Measurements from ENCODE around the gene RHOBTB3.

Gene RHOBTB3

DNA sequence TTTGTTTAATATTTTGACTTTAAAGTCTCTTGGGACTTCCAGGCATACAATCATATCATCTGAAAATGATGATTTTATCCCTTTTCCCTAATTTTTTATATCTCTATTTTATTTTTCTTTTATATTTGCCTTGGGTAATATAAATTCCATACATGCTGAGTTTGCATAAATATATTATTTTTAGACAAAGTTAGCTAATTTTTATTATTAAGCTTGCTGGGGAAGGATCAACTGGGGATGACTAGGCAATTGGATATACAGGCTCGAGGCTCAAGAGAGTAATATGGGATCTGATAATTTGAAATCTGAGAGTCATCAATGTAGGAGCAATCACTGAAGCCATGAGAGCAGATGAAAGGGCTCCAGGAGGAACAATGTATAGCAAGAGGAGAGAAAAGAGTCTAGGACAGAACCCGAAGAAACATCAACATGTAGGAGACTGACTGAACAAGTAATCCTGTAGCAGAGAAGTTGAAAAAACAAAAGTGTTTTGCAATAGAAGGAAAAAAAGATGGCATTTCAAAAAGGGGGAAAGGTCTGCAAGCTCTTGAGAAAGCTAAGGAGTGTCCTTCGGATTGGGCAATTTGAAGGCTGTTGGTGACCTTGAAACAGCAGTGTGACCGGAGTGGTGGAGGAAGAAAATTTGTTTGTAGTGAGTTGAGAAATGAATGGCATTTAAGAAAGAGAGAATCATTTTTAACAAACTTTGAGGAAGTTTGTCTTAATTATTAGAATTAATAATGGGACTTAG is 17.0 kb upstream of the RHOBTB3 start:
- no peak for DNase-seq

DNA sequence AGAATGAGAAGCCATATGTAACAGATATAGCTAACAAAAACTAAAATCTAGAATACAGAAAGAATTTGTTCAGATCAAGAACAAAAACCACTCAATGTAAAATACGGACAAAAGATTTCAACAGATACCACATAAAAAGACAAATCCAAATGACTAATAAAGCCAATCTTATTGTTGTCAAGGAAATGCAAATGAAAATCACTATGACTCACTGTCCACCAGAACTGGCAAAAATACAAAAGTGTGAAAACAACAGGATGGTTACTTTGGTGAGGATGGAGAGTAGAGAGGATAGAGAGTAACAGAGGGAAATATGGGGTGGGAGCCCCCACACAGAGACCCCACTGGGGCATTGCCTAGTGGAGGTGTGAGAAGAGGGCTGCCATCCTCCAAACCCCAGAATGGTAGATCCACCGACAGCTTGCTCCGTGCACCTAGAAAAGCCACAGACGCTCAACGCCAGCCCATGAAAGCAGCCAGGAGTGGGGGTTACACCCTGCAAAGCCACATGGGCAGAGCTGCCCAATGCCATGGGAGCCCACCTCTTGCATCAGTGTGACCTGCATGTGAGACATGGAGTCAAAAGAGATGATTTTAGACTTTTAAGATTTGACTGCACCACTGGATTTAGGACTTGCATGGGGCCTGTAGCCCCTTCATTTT is 15.2 kb upstream of the RHOBTB3 start:
- DNase-seq = no peak

DNA sequence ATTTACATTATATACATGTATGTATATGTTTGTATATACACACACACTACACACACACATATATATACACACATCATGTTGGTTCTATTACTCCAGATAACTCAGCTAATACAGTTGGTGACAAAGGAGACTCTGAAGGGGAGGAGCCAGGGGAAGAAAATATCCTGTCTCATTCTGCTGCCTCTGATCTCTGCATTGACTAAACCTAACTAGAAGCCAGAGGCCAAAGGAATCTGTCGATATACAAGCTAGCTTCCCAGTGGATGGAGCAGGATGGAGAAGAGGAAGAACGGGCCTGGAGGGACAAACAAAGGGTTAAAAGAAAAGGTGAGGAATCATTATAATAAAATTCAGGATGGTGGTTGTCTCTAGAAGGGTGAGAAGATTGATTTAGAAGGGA is 13.7 kb upstream of the RHOBTB3 start:
- no peak for DNase-seq

DNA sequence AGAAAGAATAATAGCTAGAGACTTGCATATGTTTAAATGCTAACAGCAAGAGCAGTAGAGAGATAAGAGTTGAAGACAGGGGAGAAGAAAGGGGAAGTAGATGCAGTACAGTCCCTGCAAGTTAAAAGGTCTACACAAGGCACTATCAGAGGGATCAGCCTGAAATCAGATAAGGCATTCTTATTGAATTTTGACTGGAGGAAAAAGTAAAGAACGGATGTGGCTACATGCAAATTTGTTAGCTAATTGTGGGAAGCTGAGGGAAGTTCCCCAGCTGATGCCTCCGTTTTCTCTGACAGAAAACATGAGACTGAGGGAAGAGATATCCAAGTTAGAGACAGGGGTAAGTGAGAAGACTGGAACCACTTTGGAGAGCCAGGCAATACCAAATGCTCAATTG is 12.9 kb upstream of the RHOBTB3 start:
- DNase-seq = no peak

DNA sequence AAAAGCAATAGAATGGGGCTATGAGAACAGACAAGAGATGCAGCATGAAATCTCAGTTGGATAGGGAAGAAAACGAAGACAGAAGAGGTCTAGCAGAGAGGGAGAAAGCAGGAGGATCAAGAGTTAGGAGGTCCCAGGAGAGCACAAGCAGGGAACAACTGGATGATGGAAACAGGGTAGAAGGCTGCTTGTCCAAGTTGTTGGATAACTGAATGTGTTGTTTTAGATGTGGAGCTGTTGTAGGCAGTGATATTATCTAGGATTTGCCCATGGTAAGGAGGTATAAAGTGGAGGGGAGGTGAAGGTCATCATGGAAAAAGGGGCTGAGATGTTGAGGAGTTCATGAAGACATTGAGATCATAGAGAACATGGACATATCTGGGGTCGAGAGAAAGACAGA is 12.4 kb upstream of the RHOBTB3 start:
- no peak for DNase-seq

DNA sequence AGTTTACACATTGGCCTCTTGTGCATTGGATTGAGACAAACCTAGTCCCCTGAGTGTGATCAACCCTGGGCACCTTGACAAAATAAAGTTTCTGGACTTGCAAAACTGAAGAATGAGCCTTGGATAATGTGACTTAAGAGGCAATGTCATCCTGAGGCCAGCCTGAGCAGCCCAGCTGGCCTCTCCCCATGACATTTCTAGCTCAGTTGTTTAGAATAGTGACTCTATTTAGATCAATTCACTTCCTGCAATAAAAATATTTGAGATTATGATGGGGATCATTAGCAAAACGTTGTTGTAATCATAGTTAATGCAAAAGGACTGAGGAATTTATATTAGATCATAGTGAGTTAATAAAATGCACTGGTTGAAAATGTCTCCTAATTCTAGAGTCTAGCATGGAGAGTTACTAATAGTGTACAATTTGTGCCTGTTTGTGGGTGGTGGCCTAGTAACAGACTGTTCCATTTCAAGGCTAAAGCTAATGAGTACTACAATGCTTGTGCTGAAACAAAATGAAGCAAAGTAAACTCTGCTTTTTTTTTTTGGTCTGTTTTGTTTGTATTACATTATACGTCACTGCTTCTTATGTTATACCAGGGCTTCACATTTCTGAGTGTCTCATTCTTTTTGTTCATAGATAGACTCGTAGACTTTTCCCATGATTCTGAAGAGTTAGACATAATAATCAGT is 10.9 kb upstream of the RHOBTB3 start:
- no peak for DNase-seq

DNA sequence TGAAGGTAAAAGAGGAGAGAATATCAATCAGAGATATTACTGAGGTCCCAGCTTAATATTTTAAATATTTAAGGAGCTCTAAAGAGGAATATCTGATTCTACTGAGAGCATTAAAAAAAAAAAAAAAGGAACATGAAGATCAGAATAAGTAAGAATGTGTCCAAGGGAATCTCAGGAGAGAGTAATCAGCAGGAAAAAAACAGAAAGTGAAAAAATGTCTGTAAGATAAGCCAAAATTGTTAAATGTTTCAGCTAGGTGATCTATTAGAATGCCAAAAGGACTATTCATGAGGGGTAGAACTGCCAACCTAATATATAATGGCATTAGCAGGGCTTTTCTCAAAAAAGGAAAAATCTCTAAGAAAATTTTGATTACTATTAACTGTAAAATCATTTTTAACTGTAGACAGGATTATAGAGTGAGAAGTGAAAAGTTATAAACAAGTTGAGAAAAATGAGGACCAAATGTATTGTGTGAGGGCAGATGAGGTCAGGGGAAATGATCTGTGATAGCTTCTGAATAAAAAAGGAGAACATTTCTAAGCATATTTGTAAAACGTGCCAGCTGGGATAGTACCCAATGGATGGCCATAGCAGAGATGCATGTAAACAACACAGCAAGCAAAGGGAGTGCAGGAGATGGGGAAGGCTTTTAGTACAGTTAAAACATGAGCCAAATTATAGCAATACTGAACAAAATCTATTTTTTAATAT is 9.4 kb upstream of the RHOBTB3 start:
- no peak for DNase-seq

DNA sequence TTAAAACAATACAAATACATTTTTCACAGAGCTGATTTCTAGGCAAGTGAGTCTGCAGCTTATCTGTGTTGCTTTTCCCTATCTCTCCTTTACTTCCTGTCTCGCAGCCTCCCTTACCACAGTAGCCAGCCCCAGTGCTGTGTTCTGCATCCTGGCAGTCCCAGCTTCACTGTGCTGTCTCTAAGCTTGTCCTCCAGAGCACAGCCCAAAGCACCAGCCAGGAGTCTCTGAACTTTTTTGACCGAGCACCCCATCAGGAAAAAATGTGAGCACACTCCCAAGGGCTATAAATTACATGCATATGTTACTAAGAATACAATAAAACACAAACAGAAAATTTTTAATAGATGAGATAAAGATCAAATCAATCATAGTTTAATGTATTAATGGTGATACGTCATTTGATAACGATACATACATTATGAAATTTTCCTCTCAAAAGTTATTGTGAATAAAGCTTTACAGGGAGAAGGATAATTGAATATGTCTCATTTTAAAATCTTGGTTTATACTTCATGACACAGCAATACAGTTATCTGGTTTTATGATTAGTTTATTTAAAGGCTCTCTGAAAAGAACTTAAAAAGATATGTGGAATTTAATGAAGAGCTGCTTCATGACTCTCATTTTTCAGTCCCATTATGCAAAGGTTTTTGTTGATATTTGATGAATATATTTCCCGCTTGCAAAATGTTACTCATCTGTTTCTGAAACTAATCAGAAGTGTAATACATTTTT is 7.3 kb upstream of the RHOBTB3 start:
- no peak for DNase-seq

DNA sequence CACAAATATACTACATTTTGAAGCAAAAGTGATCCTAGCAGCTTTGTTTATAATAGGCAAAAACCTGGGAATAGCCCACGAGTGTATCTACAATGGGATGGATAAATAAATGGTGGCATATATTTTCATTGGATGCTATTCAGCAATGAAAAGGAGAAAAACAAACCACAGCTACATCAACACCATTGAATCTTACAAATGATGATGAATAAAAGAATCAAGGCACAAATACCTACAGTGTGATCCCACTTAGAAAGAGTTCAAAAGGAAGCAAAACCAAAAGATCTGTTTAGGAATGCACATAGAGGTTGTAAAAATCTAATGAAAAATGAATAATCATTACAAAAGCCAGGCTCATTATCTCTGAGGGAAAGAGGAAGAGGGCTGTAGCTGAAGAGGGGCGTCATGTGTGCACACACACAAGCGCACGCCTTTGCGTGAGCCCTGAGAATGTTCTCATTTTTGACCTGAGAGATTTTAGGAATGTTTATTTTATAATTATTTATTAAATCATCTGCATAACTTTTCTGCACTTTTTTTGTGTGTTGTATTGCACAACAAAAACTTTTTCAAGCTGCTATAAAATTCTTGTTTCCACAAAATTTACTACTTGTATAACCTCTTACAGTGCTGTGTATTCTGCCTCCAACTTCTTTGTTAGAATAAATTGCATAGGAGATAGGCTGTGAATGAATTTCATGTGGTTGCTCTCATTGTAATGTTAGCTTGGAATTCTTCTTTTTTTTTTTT is 5.9 kb upstream of the RHOBTB3 start:
- DNase-seq = no peak

DNA sequence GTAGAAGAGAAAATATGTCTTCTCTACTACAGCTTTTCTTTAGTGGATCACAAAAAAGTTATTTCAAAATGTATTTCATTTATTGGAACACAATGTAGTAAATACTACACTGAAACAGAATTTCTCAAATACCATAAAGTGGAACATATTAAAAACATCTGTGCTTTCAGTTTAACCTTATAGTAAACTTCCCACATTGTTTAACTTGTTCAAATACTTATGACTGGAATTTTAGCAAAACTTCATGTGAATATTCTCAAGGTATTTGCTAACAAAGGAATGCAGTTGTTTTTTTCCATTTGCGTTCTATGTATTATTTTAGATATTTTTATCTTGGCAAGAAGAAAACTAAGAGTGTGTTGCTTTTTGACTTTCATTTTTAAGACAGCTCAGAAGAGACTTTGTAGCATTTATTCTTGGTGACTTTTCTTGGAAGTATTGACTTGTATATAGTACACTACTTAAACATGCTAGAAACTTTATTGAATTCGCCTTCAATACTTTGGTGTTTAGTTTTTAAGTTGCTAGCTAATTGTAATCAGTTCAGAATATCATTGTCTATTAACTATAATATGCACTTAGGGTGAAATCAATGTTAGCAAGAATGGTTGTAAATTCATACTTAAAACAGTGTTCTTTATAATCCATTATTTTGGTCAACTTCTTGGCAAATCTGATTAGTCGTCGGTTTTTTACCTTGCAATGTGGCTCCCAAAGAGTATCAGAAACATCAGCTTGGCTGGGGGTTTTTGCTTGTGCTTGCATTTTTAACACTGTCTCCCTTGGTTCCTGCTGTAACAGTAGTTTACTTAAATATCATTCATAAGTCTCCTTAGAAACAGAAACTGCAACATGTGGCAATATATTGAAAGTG is 5.0 kb upstream of the RHOBTB3 start:
- no peak for DNase-seq

DNA sequence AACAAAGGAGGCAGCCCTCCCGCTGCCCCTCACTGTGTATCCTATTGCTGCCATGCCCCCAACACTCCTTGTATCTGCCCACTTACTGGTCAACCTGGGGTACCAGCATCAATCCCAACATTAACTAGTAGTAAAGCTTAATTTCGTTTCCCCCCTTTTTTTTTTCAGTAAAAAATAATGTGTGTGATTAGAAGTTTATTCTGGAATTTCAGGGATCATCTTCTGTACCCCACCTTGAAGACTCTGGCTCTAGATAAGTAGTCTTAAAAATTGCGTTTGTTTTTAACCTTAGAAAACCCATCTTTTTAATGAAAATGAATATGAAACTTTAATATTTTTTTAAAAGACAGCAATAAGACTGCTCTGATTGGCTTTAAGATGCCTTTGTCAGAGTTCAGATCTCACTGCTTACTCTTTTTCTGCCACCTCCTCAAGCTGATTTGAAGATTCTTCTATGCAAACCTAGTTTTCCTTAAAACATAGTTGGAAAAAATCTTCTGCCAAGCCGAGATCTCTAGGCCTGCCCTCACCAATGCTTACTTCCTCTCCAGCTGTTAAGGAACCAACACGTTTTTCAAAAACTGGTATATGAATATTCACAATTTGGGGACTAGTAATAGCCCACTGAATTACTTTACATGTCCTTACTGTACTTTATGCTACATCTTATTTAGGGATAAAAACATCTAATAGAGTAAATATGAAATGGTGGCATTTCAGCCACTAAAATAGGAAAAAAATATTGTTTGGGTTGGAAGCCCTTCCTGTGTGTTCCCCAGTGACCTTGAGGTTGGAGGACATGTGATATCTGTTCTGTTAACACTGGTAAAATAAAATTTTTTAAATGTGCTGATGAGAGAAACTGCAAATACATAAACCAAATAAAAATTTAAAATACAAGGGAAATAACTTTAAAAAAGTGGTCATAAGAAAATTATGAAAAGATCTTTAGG is 4.0 kb upstream of the RHOBTB3 start:
- no peak for DNase-seq

DNA sequence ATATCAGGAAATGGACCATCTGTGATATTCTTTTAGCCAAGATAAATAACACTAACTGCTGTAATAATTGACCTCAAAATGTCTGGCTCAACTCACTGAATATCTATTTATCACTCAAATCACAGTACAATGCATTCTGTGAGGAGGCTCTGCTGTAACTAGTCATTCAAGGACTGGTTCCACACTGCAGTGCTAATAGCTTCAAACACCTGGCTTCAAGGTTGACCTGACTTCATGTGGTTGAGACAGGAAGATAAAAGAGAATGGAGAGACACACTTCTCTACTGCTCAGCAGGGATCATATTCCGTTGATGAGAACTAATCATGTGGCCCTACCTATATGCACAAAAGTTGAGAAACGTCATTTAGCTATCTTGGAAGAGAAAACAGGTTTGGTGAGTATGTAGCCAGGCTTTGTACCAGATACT is 3.4 kb upstream of the RHOBTB3 start:
- DNase-seq = no peak

DNA sequence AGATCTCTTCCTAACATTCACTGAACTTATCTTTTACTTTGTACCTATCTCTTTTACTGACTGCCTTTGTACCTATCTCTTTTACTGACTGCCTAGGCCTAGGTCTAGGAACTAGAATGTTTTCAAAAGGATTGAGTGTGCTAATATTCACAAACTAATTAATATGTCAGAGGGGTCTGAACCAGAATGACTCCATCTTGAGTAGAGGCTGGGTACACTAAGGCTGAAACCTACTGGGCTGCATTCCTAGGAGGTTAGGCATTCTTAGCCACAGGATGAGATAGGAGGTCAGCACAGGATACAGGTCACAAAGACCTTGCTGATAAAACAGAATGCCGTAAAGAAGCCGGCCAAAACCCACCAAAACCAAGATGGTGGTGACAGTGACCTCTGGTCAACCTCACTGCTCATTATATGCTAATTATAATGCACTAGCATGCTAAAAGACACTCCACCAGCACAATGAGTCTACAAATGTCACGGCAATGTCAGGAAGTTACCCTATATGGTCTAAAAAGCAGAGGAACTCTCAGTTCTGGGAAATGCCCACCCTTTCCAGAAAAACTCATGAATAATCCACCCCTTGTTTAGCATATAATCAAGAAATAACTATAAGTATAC is 2.5 kb upstream of the RHOBTB3 start:
- DNase-seq = no peak

DNA sequence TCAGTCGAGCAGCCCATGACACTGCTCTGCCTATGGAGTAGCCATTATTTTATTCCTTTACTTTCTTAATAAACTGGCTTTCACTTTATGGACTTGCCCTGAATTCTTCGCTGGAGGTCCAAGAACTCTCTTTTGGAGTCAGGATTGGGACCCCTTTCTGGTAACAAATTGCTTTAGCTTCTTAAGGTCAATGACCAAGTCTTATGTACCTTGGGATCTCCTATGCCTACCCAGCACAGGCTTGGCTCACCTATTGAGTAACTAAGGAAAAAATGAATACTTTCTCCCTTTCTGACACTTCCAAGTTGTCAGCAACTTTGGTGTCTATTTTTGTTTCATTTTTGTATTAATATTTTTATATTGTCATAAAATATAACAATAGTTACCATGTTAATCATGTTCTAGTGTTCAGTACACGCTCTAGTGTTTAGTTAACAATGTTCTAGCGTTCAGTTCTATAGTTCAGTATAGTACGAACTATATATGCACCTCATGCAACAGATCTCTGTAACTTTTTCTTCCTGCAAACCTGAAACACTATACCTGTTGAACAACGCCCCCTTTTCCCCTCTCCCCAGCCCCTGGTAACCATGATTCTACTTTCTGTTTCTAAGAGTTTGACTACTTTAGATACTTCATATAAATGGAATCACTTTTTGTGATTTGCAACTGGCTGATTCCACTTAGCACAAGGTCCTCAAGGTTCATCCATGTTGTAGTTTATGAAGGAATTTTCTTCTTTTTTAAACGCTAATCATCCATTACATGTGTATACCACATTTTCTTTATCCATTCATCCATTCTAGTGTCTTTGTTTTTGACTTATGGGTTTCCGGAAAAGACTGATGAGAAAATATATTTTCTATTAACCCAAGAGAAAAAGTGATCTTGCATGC is 1.8 kb upstream of the RHOBTB3 start:
- no peak for DNase-seq

DNA sequence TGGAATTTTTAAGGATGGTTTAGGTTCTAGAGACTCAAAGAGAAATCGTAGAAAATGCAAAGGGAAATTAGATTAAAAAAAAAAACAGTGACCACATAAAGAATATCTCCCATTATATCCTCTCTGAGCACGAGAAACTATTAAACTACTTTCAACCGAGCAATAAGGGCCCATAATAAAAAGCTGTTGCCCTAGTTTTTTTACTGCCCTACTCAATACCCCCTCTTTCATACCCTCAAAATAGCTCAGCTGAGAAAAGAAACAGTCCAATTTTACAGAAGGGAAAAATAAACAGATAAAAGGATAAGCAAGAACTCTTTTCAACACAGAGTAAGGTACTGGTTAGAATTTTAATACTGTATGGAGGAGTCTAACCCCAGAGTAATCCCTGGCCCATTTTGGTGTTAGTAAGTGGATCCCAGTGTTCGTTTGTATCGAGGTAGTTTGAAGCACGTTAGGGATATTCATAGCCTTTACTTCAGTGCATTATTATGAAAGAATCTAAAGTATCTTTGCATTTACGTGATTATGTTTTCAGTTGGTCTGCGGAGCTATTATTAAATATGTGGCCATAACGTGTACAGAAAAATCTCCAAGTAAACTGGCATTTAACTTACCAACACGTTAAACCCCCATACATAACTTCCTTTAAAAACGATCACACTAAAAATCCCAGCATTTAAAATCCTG is 980 bp upstream of the RHOBTB3 start:
- no peak for DNase-seq

DNA sequence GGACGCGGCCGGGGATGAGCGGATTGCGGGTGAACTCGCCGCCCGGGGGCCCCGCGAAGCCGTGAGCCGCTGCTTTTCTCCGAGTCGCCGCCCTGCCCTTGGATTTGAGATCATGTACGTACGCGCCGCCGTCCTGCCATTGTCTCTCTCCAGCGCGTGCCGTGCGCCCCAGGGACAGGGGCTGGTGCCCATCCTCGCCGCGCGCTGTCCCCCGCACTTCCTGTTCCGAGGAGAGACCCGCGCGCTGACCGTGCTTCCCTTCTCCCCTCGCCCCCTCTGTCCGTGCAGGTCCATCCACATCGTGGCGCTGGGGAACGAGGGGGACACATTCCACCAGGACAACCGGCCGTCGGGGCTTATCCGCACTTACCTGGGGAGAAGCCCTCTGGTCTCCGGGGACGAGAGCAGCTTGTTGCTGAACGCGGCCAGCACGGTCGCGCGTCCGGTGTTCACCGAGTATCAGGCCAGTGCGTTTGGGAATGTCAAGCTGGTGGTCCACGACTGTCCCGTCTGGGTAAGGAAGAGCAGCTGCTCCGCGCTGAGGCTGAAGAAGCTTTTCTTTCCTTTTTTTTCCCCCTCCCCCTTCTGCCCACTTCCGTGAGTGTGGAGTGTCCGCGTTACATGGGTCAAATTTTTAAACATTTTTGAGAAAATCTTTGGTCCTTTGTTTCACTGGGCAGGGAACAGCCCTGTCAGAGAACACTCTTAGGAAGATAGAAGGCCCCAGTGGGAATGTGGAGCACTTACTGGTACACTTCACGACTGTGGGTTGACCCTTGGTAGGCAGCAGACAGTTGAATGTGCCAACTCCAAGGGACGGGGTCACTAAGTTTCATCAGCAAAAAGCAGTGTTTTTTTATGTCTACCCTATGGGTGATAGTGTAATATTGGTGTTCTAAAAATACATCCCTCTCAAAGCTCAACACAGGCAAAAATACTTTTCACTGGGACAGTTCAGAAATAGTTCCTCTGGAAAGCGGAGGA is 727 bp downstream of the RHOBTB3 start:
- no peak for DNase-seq

Data from KG1 (cell line).